Testis (tissue), 3 donors: ENCODE results near the gene RGS12. TPM values are rescaled to one million over a fixed set of nuclear protein-coding genes. Genes with fewer than 3 reads are reported as not detected.

ENCODE experiments used
- DNase-seq: peaks from one replicate; pipeline ENCODE4 v3.0.0-alpha.2; 2019
- H3K27ac ChIP-seq, 2 donors: fragments of 200-600 bp; sonication (generic); one replicate each; pipeline ENCODE4 v1.5.1; 2019
- H3K27me3 ChIP-seq: fragments of 200-600 bp; sonication (generic); one replicate; pipeline ENCODE4 v1.5.1; 2019
- H3K36me3 ChIP-seq: fragments of 200-600 bp; sonication (generic); one replicate; pipeline ENCODE4 v1.5.1; 2017; ENCODE audit warnings: low read depth; ENCODE audit errors: missing control alignments
- H3K4me1 ChIP-seq: fragments of 200-600 bp; sonication (generic); one replicate; pipeline ENCODE4 v1.5.1; 2019
- H3K4me3 ChIP-seq, 2 donors: fragments of 200-600 bp; sonication (generic); one replicate each; pipeline ENCODE4 v1.5.1; 2017 to 2019
- H3K9me3 ChIP-seq: fragments of 200-600 bp; sonication (generic); one replicate; pipeline ENCODE4 v1.5.1; 2017
- CTCF ChIP-seq, 3 experiments: fragments of 450-650 bp in 2 of 3; fragments of 200-600 bp in 1 of 3; sonication (generic) in 1 of 3; IDR thresholded peaks; one replicate each; pipeline ENCODE4 v1.5.1; 2016 to 2019; ENCODE audit warnings: antibody characterized with exemption in 3 of 3, mild to moderate bottlenecking in 2 of 3, moderate library complexity in 1 of 3
- POLR2A ChIP-seq: fragments of 450-650 bp; IDR thresholded peaks from one replicate; pipeline ENCODE4 v1.6.1; 2017; ENCODE audit warnings: antibody characterized with exemption, mild to moderate bottlenecking, moderate library complexity
- WGBS, 2 donors: methylation state at CpG; one replicate each; pipeline ENCODE4 v1.1.5; 2018; 5-methylcytosine and 5-hydroxymethylcytosine counted together
- intact Hi-C: fragments of 100-400 bp; cut with DNase I; formaldehyde crosslinking; loops from one replicate; pipeline ENCODE4 v1.15.1; 2023; ENCODE audit warnings: low total_unique reads
- polyA plus RNA-seq: library from polyadenylated mRNA; stranded (reverse); fragments of 350-450 nt; fragmentation: Illumina TruSeq; extraction: RNeasy Lipid Tissue Mini Kit (QIAGEN cat#74804); gene quantifications from one replicate; pipeline ENCODE4 v1.2.3, GENCODE V29; 2014; ENCODE audit warnings: low read depth, low replicate concordance; ENCODE audit not compliant: insufficient read depth
- total RNA-seq, 2 donors: library from RNA; depleted of rRNA; stranded (reverse); fragments of >200 nt; gene quantifications; one replicate each; pipeline ENCODE4 v1.2.3, GENCODE V29; 2016

The RGS12 gene
- total and polyA plus RNA-seq, 3 donors from 2014 or later = 25.0 to 68.2 (median 39.0) TPM

DNA sequence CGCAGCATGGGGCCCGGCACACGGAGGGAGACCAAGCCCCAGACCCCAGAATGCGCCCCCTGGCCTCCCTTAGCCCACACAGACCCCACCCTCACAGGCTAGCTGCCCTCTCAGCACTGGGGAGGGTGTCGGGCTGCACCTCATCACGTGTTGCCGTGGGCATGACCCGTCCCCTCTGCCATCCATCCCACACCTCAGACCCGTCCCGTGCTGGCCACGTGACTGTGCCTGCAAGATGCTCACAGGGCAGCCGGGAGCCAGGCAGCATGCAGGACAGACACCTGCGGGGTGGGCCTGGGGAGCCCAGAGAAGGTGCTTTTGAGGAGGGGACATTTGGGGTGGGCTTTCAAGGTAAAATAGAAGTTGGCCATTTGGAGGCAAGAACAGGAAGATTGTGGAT lies 39.0 kb upstream of the RGS12 start:
- 83 to 100% methylated on average over 10 to 13 of the region's 13 CpGs for WGBS, 2 donors
- Histone ChIP-seq H3K4me1 (no peaks in the 10 kb centered on the region), H3K27me3 (no peaks in the 10 kb centered on the region), H3K4me3 (no peak overlapping the region), H3K36me3 (no peaks in the 10 kb centered on the region), H3K27ac (no peak overlapping the region), H3K9me3 (no peaks in the 10 kb centered on the region)
- TF ChIP-seq CTCF (IDR thresholded peaks at IDR 0.05) (no peak), POLR2A (no peak)
- DNase-seq = no peak
- intact Hi-C loops = no loop called here

DNA sequence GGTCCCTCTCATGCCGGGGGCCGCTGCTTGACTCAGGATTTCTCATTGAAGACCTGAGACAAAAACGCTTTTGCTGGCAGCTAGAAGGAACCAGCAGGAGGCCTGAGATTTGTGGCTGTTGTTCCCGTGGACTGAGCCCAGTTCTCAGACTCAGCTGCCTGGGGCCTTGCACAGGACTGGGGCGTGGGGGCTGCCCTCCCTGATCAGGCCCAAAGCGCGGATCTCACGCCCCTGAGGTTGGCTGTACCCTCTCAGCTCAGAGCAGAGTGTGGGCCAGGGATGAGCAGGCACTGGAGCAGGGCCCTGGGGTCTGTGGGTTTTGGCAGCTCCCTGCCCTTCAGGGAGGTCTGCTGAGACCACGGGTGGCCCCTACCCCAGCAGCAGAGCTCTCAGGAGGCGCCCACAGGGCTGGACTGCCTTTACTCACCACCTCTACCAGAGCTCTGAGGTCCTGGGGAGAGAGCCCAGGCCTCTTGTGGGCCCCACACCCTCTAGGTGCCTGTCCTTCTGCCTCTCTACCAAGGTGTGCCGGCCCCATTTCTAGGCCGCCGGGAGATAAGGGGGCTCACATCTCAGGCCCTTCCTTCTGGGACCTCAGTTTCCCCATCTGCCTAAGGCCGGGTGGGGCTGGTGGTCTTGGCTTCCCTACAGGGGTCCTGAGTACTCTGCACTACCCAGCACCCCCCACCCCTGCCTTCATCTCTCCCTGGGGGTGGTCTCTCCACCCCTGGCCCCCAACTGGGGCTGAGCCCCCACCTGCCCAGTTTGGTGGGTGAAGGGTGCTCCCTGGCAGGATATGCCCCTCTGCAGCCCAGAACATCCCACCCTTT lies 38.3 kb upstream of the RGS12 start:
- Histone ChIP-seq H3K9me3 (no peaks in the 10 kb centered on the region), H3K27me3 (no peaks in the 10 kb centered on the region), H3K4me1 (no peaks in the 10 kb centered on the region), H3K36me3 (no peaks in the 10 kb centered on the region), H3K27ac (no peak overlapping the region), H3K4me3 (no peak overlapping the region)
- 93 to 94% methylated on average over 7 to 14 of the region's 14 CpGs for WGBS, 2 donors
- intact Hi-C loops = no loop called here
- no peak for DNase-seq
- TF ChIP-seq POLR2A (no peak), CTCF (IDR thresholded peaks at IDR 0.05) (no peak)

DNA sequence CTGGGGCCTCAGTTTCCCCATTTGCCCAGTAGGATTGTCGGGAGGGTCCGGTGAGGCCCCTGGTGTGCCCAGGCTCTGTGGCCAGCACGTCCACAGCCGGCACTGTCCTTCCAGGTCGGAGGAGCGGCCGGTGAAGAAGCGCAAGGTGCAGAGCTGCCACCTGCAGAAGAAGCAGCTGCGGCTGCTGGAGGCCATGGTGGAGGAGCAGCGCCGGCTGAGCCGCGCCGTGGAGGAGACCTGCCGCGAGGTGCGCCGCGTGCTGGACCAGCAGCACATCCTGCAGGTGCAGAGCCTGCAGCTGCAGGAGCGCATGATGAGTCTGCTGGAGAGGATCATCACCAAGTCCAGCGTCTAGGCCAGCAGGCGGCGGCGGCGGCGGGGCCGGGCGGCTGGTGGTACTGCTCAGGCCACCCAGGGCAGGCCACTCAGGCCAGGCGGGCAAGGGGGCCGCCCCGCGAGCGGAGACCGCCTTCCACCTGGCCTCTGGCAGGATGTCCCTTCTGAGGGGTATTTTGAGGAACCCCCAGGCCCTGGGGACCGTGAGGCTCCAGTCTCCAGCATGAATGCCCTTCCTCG lies 37.1 kb upstream of the RGS12 start:
- intact Hi-C loops = no loop called here
- WGBS, 2 donors = 85 to 93% methylated on average over 4 to 36 of the region's 36 CpGs
- no peak for DNase-seq
- no peaks in the 10 kb centered on the region for H3K4me1 ChIP-seq
- H3K9me3 ChIP-seq = no peaks in the 10 kb centered on the region
- no peaks in the 10 kb centered on the region for H3K27me3 ChIP-seq
- no peak overlapping the region for H3K27ac ChIP-seq
- TF ChIP-seq POLR2A (no peak), CTCF (IDR thresholded peaks at IDR 0.05) (no peak)
- no peaks in the 10 kb centered on the region for H3K36me3 ChIP-seq
- H3K4me3 ChIP-seq = no peak overlapping the region

GRCh38 chr4:3256230-3257102 lies 36.4 kb upstream of the RGS12 start:
- Histone ChIP-seq H3K27me3 (no peaks in the 10 kb centered on the region), H3K27ac (no peak overlapping the region), H3K9me3 (no peaks in the 10 kb centered on the region), H3K4me1 (no peaks in the 10 kb centered on the region), H3K36me3 (no peaks in the 10 kb centered on the region), H3K4me3 (no peak overlapping the region)
- intact Hi-C loops = no loop called here
- 88 to 89% methylated on average over 21 of the region's 21 CpGs for WGBS, 2 donors
- DNase-seq = no peak
- no peak for TF ChIP-seq POLR2A
- no peak for TF ChIP-seq CTCF (IDR thresholded peaks at IDR 0.05)
